Stimulated activated effector memory CD8-positive, alpha-beta T cell treated with anti-CD3 and anti-CD28 coated beads, Interleukin-12 subunit alpha, Interleukin-12 subunit beta, amount 100 ng/mL, for 72 hours (primary cell): ENCODE measurements around the gene CSMD2.

ENCODE experiments used
- ATAC-seq: fragments of 150-1000 bp; cut with Tn5 transposase; 2 replicates; pipeline ENCODE4 v1.10.0; 2021
- DNase-seq, 2 donors: peaks; one replicate each; pipeline ENCODE4 v3.0.0; 2021 to 2022; ENCODE audit warnings: low spot score in 2 of 2
- H3K27ac Mint-ChIP-seq: one replicate; pipeline ENCODE4 v1.8.0; 2022; ENCODE audit warnings: mild to moderate bottlenecking, mixed read lengths
- H3K36me3 Mint-ChIP-seq: one replicate; pipeline ENCODE4 v1.8.0; 2022; ENCODE audit warnings: mild to moderate bottlenecking, mixed read lengths
- H3K4me1 Mint-ChIP-seq: one replicate; pipeline ENCODE4 v1.8.0; 2022; ENCODE audit warnings: mixed read lengths
- H3K4me3 Mint-ChIP-seq: one replicate; pipeline ENCODE4 v1.8.0; 2022; ENCODE audit warnings: mild to moderate bottlenecking, mixed read lengths
- H3K9me3 Mint-ChIP-seq: one replicate; pipeline ENCODE4 v1.8.0; 2022; ENCODE audit warnings: mixed read lengths

The CSMD2 gene

DNA sequence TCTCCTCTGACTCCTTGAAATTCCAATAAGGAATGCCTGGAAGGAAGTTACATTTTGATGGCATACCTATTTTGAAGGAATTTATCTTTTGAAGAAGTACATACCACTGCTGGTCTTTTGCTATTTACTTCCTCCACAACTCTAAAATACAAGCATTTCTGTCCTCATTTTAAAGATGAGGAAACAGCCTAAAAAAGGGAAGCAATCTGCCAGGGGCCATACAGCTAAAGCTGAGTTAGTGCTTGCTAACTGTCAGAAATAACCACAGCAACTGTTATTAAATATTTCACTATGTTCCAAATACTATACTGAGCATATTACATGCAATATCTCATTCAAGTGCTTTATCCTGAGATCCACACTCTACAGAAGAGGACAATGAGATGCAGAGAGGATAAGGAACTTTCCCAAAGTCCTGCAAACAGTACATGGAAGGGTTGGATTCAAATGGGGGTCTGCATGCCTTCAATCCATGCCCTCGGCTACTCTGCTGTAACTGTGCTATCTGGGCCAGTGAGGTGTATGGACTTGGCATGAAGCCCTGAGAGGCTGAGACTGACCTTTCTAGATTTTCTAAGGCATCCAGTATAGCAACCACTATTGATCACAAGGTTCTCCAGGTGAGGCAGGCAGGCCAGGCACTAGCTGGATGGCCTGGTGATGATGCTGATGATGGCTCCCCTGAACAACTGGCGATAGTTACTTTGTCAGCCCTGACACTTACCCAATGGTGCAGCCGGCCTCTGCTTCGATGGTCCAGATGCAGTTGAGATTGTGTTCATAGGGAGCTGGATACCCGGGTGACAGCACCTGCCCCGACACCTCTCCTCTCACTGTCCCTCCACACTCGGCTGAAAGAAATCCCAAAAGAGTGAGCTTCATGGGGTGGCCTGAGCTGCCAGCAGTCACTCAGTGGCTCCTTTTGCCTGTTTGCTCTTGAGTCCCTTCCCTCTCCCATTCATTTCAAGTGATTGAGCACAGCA lies 472.5 kb downstream of the CSMD2 start:
- DNase-seq (peak in 1 of 2 donors; percentile 23), ATAC-seq (no peak)
- H3K27ac Mint-ChIP-seq, result no peak overlapping the region
- H3K9me3 Mint-ChIP-seq, result no peaks in the 10 kb centered on the region
- H3K4me1 Mint-ChIP-seq, result no peaks in the 10 kb centered on the region
- no peaks in the 10 kb centered on the region for H3K36me3 Mint-ChIP-seq
- no peak overlapping the region for H3K4me3 Mint-ChIP-seq

DNA sequence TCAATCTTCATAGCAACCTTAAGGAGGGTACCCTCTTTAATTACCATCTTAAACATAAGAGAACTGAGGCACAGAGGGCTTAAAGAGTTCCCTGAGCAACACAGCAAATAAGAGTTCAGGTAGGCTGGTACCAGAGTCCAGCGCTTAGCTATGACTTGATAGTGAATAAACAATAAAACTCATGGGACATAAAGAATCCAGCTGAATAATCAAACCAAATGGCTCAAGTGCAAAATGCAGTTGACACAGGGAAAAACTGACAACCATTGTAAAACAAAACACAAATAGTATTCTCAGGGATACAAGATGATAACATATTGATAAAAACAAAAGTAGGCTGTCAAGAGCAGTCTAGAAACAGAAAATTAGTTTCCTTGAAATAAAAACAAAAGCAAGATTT lies 478.0 kb downstream of the CSMD2 start:
- H3K27ac Mint-ChIP-seq, result no peak overlapping the region
- no peak overlapping the region for H3K4me3 Mint-ChIP-seq
- H3K36me3 Mint-ChIP-seq, result no peaks in the 10 kb centered on the region
- H3K4me1 Mint-ChIP-seq, result no peaks in the 10 kb centered on the region
- no peaks in the 10 kb centered on the region for H3K9me3 Mint-ChIP-seq
- DNase-seq (no peak), ATAC-seq (no peak)

DNA sequence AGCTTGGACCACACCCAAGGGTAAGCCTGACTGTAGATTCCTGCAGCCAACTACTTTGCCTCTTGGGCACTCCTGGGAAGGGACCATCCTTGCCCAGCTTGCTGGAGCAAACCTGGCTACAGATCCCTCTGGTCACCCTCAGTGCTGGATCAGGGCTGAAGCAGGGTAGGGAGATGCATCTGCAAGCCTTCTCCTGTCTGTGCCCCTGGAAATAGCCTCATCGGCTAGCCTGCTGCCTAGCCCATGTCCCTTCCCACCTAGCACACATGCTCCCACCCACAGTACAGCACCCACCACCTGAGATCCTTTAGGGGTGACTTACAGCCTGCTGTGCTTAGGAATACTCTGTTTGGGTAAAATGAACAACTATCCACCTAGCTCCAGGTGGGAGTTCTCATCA lies 478.5 kb downstream of the CSMD2 start:
- H3K4me1 Mint-ChIP-seq, result no peaks in the 10 kb centered on the region
- ATAC-seq (no peak), DNase-seq (no peak)
- no peaks in the 10 kb centered on the region for H3K9me3 Mint-ChIP-seq
- H3K27ac Mint-ChIP-seq, result no peak overlapping the region
- no peak overlapping the region for H3K4me3 Mint-ChIP-seq
- H3K36me3 Mint-ChIP-seq, result no peaks in the 10 kb centered on the region

DNA sequence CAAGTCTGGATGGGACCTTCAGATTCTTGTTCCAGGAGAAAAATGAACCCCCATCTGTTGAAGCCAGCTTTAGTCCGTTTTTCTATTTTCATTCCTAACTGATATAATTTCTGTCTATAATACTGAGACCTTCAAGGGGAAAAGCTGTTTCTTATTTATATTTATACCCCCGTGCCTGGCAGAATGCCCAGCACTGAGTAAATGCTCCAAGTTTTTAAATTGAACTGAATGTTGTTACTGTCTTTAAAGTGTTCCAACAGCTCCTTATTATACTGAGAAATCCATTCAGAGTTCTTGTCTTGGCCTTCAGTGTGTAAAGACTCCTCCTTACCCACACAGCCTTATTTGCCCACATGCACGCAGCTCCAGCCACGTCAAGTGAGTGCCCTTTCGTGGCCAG lies 479.8 kb downstream of the CSMD2 start:
- Mint-ChIP-seq H3K9me3 (no peaks in the 10 kb centered on the region), H3K27ac (no peak overlapping the region), H3K4me1 (no peaks in the 10 kb centered on the region), H3K4me3 (no peak overlapping the region), H3K36me3 (no peaks in the 10 kb centered on the region)
- no peak for DNase-seq
- no peak for ATAC-seq

DNA sequence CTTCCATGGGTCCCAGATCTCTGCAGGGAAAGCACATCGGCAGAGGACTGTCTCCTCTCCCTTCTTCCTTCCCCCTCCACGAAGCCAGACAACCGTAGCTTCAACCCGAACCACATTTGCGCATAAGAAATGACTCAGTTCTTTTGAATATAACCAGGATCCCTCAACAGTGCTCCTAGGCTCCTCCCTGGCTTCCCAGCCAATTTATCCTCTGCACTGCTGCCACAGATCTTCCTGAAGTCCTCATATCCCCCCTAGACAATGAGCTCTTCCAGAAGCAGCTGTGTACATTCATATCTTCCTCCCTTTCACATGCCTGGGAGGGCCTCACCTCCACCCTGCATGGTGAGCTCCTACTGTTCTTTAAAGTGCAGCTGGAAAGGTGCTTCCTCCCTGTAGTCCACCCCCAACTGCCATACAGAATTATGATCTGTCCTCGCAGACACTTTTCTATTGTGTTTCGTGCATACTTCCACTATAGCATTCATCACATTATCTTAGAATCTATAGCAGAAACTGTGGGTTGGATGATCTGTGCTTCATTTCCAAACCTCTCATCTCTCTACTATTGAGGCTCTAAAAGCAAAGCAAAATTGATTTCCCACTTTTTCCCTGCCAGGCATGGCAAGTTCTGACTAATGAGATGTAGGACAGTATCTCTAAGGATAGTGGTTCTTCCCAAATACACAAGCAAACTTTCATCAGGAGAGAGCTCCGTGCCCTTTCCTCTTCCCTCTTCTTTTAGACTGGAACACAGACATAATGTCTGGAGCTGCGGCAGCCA lies 480.4 kb downstream of the CSMD2 start:
- Mint-ChIP-seq H3K9me3 (no peaks in the 10 kb centered on the region), H3K4me1 (no peaks in the 10 kb centered on the region), H3K36me3 (no peaks in the 10 kb centered on the region), H3K4me3 (no peak overlapping the region), H3K27ac (no peak overlapping the region)
- DNase-seq (no peak), ATAC-seq (no peak)

DNA sequence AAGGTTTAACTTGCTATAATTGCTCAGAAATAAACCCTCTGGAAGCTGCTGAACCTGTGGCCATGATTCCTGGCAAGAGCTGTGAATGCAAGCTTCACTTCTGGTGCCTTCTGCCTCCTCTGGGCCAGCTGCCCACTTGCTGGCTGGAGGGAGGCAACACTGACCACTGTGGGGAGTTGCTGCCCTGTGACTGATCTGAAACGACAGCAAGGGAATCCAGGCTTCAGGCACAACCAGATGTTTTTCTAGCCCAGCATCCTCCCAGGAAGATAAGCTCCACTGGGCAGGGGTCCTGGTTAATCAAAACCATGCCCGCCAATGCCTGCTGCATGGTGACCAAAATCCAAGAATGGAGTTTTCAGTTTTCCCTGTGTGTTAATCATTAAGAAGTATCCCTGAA lies 481.1 kb downstream of the CSMD2 start:
- Mint-ChIP-seq H3K4me3 (no peak overlapping the region), H3K9me3 (no peaks in the 10 kb centered on the region), H3K4me1 (no peaks in the 10 kb centered on the region), H3K36me3 (no peaks in the 10 kb centered on the region), H3K27ac (no peak overlapping the region)
- no peak for DNase-seq
- ATAC-seq, result no peak

DNA sequence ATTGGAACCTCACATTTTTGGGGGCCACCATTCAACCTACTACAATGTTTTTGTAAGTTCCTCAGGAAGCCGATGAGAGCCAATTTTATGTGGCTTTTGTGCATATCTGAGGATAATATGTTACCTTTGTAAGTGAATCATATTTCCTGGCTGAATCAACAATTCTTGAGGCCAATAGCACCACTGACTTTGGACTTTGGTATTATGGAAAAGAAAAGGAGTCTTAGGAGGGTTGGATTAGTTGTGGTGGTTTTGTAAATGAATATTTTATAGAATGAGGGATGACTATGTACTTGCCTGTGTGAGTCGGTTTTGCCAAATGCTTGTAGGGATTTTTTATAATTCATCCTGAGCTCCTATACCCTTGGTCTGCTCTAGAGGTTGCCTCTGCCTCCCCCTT lies 482.7 kb downstream of the CSMD2 start:
- Mint-ChIP-seq H3K4me1 (no peaks in the 10 kb centered on the region), H3K4me3 (no peak overlapping the region), H3K27ac (no peak overlapping the region), H3K9me3 (no peaks in the 10 kb centered on the region), H3K36me3 (no peaks in the 10 kb centered on the region)
- ATAC-seq (no peak), DNase-seq (no peak)

DNA sequence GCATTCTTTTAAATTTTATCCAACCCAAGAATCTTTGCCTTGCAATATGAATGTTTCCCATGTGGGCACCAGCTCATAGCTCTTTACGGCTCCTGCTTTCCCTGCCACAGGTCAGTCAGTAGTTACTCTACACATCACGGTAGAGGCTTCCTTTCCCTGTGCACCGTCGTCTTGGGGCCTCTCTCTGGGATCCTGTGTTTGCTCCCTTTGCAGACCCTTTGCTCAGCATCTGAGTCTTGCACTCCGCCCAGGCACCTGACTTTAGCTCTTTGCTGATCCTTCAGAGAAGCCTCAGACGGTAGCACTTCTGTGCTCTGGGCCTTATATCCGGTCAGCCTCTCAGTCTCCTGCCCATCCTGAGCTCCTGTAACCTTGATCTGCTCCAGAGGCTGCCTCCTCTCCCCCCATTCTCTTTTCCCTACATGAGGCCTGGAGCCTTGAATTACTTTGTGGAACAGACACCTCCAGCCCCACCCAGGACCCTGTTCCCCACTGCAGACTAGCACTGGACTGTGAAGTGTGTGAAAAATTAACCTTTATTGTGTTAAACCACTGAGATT lies 484.7 kb downstream of the CSMD2 start:
- no peaks in the 10 kb centered on the region for H3K36me3 Mint-ChIP-seq

DNA sequence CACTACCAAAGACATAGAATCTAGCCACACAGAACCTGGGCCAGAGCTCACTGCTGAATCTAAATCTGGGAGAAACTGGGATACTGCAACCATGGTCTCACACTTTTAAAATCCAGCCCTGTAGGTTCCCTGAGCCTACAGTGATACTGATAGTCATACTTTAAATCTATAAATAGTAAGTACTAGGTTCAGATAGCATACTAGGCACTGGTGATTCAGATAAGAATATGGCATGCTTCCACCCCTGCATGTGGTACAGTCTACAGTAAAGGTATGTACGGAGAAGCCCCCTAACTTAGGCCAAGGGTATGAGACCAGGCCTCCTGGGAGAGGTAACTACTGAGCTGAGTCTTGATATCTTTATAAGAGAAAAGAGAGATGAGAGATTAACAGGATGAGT lies 494.5 kb downstream of the CSMD2 start:
- H3K9me3 Mint-ChIP-seq, result peaks cover 3% of the 10 kb centered on the region
- H3K4me1 Mint-ChIP-seq, result no peaks in the 10 kb centered on the region
- no peak overlapping the region for H3K27ac Mint-ChIP-seq
- H3K36me3 Mint-ChIP-seq, result no peaks in the 10 kb centered on the region
- ATAC-seq (no peak), DNase-seq (no peak)
- no peak overlapping the region for H3K4me3 Mint-ChIP-seq

More for the DNA sequence above, 484.7 kb downstream of the CSMD2 start:
- Mint-ChIP-seq H3K4me3 (no peak overlapping the region), H3K27ac (no peak overlapping the region), H3K4me1 (no peaks in the 10 kb centered on the region), H3K9me3 (no peaks in the 10 kb centered on the region)
- ATAC-seq (no peak), DNase-seq (no peak)

DNA sequence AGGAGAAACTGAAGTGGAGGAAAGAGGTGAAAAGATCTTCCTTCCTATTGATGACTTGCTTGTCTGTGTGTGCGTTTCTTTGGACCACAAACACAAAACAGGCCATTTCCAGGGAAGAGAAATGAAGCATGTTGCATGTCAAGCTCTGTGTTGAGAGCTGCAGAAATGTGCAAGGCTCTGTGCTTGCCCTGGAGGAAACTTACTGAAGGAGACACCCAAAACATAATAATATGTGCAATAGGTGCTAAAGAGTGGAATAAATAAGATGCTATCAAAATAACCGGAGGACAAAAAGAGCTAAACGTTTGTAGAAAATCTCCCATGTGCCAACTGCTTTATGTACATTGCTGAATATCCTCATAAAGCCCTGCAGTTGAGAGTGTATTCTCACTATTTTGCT lies 496.3 kb downstream of the CSMD2 start:
- DNase-seq (no peak), ATAC-seq (no peak)
- Mint-ChIP-seq H3K36me3 (no peaks in the 10 kb centered on the region), H3K9me3 (peaks cover 3% of the 10 kb centered on the region), H3K27ac (no peak overlapping the region), H3K4me3 (no peak overlapping the region), H3K4me1 (no peaks in the 10 kb centered on the region)

DNA sequence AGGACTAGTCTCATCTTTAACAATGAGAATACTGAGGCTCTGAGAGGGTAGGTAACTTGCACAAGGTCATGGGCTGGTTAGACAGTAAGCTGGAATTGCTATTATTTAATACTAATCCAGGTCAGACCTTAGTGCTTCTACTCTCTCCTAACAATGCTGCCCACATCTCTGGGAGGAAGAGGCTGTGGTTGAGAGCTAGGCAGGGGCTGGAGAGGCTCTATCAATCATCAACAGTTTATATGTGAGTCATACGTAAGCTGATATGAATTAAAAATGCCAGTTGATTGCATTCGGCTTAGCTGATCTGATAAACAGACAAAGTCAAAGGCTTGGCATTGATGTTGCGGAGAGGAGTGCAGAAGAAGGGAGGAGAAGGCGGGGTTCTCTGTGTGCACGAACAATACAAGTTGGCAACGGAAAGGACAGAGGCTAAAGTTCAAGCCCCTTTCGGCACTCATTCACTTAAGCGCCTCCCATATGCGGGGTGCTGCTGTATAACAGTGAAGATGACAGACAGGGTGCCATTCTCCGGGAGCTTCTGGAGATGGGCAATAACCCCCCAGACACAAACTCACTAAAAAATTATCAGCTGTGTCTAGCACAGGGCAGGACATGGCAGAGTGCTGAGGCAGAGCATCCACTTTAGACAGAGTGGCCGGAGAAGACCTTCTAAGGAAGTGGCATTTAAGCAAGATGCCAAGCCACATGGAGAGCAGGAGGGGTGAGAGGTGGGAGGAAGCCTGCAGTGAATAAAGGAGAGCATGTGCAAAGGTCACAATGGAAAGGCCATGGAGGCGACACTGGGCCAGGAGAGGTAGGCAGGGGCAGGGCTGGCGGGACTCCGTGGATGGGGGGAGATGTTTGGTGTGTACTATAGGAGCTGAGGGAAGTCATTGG lies 497.4 kb downstream of the CSMD2 start:
- Mint-ChIP-seq H3K36me3 (no peaks in the 10 kb centered on the region), H3K4me1 (no peaks in the 10 kb centered on the region), H3K27ac (no peak overlapping the region), H3K4me3 (no peak overlapping the region), H3K9me3 (no peaks in the 10 kb centered on the region)
- DNase-seq (no peak), ATAC-seq (no peak)

DNA sequence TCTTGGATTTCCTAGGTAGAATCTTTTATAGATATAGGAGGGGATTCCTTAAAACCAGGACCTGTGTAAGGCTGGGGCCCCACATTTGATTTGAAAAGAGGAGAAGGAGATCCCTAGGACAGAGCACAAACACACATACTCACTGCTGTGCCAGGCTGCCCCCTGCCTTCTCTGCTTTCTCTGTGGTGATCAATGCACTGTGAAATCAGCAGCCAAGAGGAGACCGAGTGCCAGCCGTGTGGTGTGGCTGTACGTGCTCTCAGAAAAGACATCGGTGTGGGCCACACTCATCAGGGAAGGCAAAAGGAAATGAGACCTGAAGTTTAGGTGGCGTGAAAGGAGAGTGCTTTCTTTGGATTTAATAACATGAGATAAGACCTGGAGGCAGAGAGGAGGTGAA lies 498.4 kb downstream of the CSMD2 start:
- no peak for ATAC-seq
- Mint-ChIP-seq H3K4me3 (no peak overlapping the region), H3K27ac (no peak overlapping the region), H3K4me1 (no peaks in the 10 kb centered on the region), H3K36me3 (no peaks in the 10 kb centered on the region), H3K9me3 (no peaks in the 10 kb centered on the region)
- DNase-seq, result no peak

DNA sequence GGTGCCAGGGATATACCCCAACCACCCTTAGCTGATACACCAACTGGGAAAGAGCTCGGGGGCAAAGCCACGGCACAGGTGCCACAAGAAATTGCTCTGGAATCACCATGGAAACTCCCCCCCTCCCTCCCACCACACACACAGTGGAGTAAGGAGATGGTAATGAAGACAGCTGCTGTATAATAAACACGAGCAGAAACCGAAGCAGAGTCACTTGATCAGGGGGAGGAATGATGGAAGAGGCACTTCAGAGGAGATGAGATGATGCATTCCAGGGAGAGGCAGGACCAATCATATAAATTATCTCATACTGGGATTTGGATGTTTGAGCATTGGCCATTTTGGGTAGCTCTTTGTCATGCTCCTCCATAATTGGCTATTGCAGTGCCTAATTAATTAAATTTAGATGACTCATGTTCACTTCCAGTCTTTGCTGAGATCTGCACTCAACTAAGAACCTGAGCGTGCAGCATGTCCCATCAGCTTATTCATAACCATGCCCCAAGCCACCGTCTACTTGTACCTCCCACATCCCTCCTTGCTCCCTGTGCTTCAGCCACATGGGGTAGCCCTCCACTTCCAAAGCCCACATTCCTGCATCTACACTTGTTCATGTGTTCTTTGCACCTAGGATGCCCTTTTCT lies 503.1 kb downstream of the CSMD2 start:
- no peaks in the 10 kb centered on the region for H3K9me3 Mint-ChIP-seq
- ATAC-seq (no peak), DNase-seq (no peak)
- H3K4me3 Mint-ChIP-seq, result no peak overlapping the region
- no peak overlapping the region for H3K27ac Mint-ChIP-seq
- no peaks in the 10 kb centered on the region for H3K36me3 Mint-ChIP-seq
- H3K4me1 Mint-ChIP-seq, result no peaks in the 10 kb centered on the region

DNA sequence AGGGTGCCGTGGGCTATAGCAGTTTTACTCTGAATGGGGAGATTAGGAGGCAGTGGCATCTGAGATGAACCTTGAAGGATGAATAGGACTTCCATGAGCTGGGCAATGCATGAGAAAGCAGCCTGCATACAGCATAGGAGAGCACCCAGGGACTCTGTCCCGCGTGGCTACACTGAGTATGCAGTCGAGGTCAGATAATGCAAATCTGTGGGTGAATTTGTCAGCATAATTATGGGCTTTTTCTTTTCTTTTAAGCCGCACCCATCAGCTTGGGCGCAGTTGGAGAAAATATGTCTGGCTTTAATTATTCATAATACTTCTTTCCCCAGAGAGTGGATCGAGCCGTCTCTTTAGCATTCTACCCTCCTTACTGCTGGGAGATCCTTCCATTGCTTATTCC lies 504.1 kb downstream of the CSMD2 start:
- no peak for ATAC-seq
- Mint-ChIP-seq H3K27ac (no peak overlapping the region), H3K9me3 (no peaks in the 10 kb centered on the region)

More for the DNA sequence above, 504.1 kb downstream of the CSMD2 start:
- no peaks in the 10 kb centered on the region for H3K36me3 Mint-ChIP-seq
- no peak overlapping the region for H3K4me3 Mint-ChIP-seq
- no peaks in the 10 kb centered on the region for H3K4me1 Mint-ChIP-seq
- DNase-seq, result no peak
